OCI-M2 (cell line): ENCODE measurements around the gene ZBTB5.
"Not testable (repeated sequence)": the region's sequence is repeated elsewhere in the genome, so short reads cannot be mapped to it uniquely, and the experiment has no call there.

Source experiments
- DNase-seq: peaks from one replicate; lab custom pipeline; 2025; ENCODE audit not compliant: unreplicated experiment; lab: John Stamatoyannopoulos, UW

The ZBTB5 gene

DNA sequence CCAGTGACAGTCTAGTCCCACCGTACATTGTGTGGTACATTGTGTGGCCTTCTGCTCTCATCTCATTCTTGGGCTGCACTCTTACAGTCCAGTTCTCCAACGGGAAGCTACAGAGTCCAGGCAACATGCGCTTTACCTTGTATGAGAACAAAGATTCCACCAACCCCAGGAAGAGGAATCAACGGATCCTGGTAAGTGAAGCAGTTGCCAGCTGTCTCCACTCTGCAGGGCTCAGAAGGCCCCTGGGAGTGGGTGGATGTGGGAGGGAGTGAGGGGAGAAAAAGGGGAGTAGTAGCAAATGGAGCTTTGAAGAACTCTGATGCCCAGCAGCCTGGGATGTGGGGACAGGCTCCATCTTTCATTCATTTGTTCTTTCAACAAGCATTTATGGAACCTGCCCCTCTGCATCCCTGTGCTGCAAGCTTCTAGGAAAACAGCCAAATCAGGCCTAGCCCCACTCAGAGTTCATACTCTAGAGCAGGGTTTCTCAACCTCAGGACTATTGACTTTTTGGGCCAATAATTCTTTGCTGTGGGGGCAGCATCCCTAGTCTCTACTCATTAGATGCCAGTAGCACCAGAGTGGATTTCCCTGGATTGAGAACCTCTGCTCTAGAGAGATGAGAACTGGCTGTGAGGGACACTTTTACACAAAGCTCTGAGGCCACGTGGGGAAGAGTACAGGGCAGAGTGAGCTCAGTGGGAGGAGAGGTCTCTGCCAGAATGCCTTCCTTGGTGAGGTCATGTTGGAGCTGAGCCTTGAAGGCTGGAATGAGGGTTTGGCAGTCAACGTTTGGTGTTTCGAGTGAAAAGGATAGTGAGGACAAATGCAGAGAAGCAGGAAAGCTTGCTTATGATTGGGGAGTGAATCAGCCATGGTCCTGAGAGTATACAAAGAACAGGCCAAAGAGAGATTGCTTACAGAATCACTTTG, 21.6 kb upstream of the ZBTB5 start:
- no peak for DNase-seq

DNA sequence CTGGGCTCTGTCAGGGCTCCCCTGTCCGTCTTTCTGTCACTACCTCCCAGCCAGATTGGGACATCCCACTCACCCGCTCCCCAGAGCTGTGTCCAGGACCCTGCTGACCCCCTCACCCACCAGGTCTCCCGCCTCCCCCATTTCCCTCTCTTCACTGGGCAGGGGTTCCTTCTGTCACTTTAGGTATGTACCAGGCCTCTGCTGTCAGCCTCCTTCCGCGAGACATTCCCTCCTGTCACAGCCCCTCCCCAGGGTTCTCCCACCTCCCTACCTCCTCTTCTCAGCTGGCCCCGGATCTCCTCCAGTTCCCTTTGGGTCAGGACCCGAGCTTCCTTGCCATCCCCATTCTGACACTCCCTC, 21.0 kb upstream of the ZBTB5 start:
- DNase-seq, result no peak

DNA sequence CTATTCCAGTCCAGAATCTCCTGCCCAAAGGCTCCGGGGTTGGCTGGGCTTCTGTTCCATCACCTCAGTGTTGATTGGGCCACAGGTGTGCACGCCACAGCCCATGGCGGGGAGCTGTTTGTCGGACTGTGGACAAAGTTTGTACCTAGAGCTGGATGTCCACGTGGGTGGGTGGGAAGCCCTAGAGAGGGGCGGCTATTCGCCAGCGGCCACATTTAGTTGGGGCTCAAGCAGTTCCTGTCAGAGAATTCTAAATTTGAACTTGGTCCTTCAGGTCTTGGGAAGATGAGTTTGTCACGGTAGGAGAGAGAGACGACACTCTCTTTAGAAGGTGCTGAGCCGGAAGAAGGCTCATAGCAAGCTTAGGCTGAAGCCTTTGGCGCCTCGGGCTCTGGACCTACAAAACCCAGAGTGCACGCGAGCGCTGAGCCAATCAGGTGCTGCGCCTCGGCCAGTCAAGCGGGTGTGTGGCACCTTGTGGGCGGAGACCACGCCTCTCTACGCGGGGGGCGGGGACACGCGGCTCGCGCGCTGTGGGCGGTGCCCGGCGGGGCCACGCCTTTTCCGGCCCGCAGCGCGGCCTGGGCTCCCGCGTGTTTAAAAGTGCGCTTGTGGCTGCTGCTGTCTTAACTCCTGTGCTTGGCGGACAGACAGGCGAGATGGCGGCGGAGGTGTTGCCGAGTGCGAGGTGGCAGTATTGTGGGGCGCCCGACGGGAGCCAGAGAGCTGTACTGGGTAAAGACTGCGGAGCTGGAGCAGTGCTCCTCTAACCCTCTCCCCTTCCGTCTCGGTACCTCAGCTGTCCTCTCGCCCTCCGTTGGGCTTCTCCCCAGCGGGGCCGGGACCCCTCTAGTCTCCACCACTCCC, 20.4 kb upstream of the ZBTB5 start, which contains the start of gene POLR1E:
Gene POLR1E, plus strand, starts transcription at position 560 of the 867 bp plus-strand sequence. Its CDS starts 100 bp downstream, at position 660.
- DNase-seq, result peak; percentile 51

GRCh38 chr9:37480759-37481158, 15.5 kb upstream of the ZBTB5 start:
- DNase-seq, result no peak

GRCh38 chr9:37477987-37478619, 12.9 kb upstream of the ZBTB5 start:
- not testable (repeated sequence) for DNase-seq

DNA sequence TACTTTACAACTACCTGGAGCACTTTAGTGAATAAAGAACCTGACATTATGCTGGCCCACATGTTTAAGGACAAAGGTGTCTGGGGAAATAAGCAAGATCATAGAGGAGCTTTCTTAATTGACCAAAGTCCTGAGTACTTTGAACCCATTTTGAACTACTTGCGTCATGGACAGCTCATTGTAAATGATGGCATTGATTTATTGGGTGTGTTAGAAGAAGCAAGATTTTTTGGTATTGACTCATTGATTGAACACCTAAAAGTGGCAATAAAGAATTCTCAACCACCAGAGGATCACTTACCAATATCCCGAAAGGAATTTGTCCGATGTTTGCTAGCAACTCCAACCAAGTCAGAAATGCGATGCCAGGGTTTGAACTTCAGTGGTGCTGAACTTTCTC, 12.2 kb upstream of the ZBTB5 start:
- not testable (repeated sequence) for DNase-seq

- no peak for DNase-seq
Measured at GRCh38 chr9:37476930-37477329, 11.7 kb upstream of the ZBTB5 start.

DNA sequence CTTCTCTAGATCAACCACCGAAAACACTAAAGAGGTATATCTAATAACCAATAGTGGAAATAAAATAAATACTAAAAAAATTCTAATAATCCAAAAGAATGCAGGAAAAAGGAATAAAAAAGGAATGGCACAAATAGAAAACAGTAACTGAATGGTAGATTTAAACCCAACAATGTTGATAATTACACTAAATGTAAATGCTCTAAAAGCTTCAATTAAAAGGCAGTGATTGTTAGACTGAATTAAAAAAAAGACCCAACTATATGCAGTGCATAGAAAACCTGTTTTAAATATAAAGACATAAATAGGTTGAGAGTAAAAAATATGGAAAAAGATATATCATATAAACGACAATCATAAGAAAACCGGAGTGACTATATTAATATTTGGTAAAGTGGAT, 9.2 kb upstream of the ZBTB5 start:
- no peak for DNase-seq

GRCh38 chr9:37473982-37474381, 8.7 kb upstream of the ZBTB5 start:
- not testable (repeated sequence) for DNase-seq

- no peak for DNase-seq
Measured at GRCh38 chr9:37471942-37472684, 6.9 kb upstream of the ZBTB5 start.

- no peak for DNase-seq
Measured at GRCh38 chr9:37468620-37469019, 3.4 kb upstream of the ZBTB5 start.

GRCh38 chr9:37467530-37467929, 2.3 kb upstream of the ZBTB5 start:
- not testable (repeated sequence) for DNase-seq

DNA sequence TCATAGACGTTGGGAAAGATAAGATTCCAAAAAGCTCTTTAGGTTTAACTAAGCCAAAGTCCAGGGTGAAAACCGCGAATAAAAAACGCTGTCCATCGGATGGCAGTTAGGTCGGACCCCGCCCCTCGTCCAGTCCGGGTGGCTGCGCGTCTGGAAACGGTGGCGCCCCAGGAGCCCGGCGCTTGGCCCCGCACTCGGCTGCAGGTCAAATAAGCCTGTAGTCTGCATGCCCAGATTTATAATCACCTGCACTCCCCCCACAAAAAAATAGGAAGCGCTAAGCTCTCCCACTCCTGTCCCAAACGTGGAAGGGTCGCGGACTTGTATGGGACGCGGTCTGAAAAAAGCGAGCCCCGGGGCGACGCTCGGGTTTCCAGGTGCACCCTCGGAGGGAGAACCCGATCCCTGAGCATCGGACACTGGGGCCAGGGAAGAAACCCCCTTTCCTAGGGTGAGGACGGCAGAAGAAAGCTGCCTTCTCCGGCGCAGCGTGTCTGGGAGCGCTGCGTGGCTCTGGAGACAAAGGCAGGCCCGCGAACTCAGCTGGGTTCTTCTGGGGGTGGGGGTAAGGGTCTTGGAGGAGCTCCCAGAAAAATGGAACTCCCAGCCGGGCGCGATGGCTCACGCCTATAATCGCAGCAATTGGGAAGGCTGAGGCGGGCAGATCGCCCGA, 923 bp upstream of the ZBTB5 start:
- DNase-seq, result no peak

- no peak for DNase-seq
Measured at GRCh38 chr9:37464426-37465248, 613 bp downstream of the ZBTB5 start.

DNA sequence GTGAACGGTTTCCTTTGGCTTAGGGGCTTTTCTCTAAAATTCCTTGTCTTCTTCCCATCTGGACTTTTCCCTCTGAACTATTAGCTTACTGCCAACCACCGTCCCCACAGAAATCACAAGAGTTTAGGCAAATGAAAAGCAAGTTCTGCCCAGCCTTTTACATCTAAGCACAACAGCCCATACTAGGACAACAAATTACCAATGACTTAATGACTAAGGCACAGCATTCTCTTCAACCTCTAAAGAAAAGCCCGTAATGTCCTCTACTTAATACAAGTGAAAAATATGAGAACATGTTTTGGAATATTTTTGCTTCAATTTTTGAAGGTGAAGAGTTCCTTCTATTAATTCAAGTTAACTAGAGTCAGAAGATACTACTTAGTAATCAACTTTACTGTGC, 1.2 kb downstream of the ZBTB5 start:
- no peak for DNase-seq

- DNase-seq, result no peak
Measured at GRCh38 chr9:37456817-37457216, 8.4 kb downstream of the ZBTB5 start.

DNA sequence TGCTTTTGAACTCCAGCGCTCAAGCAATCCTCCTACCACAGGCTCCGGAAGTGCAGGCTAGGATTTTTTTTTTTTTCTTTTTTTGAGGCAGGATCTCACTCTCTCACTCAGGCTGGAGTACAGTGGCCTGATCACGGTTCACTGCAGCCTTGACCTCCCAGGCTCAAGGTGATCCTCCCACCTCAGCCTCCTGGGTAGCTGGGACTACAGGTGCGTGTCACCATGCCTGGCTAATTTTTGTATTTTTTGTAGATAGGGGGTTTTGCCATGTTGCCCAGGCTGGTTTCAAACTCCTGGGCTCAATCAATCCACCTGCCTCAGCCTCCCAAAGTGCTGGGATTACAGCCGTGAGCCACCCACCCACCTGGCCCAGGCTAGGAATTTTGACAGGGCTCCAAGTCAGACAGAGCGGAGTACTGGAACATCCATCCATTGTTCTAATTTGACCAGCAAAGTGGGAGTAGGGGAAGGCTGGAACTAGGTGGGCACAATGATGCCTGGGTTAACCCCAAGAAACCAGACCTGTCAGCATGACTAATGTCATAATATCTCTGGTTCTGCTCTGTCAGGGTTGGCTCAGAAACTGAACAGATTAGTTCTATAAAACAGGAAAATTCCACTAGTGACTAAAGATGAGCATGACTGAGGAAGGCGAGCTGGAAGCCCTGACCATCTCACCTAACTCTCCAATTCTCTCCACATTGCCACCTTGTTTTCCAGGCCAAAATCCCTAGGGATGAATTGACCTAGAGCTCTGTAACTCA, 9.2 kb downstream of the ZBTB5 start:
- no peak for DNase-seq

GRCh38 chr9:37454238-37454637, 11.0 kb downstream of the ZBTB5 start:
- DNase-seq, result no peak

DNA sequence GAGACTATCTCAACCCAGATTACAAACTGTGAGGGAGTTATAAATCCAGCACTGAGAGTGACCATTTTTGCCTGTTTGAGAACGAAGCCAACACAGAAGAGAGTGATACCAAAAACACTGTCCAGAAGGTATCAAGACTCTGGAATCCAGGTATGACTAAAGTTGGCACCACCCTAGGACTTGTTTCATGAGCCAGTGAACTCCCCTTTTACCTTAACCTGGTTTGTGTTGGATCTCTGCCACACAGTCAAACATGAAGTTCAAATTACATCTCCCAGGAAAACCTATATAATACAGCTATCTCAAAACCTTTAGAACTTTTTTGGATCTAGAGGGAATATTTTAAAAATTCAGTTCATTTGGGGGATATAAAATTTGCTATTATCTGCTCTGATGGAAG, 11.4 kb downstream of the ZBTB5 start:
- no peak for DNase-seq
